Activated CD4-positive, alpha-beta T cell treated with anti-CD3 and anti-CD28 coated beads for 4 hours (primary cell): ENCODE measurements around the gene SLC9A9.
A peak's percentile ranks its signal among the peaks of the same experiment; 100 is the strongest.
"Not testable (repeated sequence)": the region's sequence is repeated elsewhere in the genome, so short reads cannot be mapped to it uniquely, and the experiment has no call there.

ENCODE experiments used
- DNase-seq, 2 donors: peaks; one replicate each; pipeline ENCODE4 v3.0.0-alpha.2; 2020

The SLC9A9 gene

DNA sequence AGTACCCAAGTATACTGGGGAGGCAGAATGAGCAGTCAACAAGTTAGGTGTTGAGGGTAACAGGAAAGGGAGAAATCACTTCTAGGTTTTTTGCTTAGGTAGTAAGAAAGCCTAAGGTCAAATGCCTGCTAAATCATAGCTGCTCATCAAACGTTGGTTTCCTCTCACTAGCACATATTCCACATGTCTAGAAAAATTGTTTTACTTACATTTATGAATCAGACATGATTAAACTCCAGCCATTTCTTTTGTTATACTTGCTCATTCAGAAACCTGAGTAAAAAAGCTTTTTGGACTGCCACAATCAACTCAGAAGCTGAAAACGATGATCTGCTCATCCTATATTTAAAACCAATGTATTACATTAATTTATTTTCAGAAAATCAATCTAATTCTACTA is 40.2 kb downstream of the SLC9A9 start:
- DNase-seq: no peak

GRCh38 chr3:143806038-143806437 is 42.2 kb downstream of the SLC9A9 start:
- no peak for DNase-seq

DNA sequence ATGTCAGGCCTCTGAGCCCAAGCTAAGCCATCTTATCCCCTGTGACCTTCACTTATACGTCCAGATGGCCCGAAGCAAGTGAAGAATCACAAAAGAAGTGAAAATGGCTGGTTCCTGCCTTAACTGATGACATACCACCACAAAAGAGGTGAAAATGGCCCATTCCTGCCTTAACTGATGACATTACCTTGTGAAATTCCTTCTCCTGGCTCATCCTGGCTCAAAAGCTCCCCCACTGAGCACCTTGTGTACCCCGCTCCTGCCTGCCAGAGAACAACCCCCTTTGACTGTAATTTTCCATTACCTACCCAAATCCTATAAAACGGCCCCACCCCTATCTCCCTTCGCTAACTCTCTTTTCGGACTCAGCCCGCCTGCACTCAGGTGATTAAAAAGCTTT is 42.8 kb downstream of the SLC9A9 start:
- not testable (repeated sequence) for DNase-seq

DNA sequence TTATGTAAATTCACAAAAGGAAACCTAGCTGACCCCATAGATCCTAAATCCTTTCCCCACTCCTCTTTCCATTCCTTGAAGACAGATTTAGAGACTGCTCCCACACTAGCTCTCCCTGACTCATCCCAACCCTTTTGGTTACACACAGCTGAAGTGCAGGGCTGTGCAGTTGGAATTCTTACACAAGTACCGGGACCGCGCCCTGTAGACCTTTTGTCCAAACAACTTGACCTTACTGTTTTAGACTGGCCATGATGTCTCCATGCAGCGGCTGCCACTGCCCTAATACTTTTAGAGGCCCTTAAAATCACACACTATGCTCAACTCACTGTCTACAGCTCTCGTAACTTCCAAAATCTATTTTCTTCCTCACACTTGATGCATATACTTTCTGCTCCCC is 47.2 kb downstream of the SLC9A9 start:
- DNase-seq: not testable (repeated sequence)

DNA sequence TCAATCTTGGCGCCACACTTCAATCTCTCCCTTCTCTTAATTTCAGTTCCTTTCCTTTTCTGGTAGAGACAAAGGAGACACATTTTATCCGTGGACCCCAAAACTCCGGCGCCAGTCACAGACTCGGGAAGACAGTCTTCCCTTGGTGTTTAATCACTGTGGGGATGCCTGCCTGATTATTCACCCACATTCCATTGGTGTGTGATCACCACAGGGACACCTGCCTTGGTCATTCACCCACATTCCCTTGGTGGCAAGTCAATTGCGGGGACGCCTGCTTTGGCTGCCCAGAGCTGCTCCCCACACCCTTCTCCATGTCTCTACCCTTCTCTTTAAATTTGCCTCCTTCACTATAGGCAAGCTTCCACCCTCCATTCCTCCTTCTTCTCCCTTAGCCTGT is 50.1 kb downstream of the SLC9A9 start:
- DNase-seq: not testable (repeated sequence)

- no peak for DNase-seq
These were observed 52.4 kb downstream of the SLC9A9 start for GRCh38 chr3:143795874-143796273.

DNA sequence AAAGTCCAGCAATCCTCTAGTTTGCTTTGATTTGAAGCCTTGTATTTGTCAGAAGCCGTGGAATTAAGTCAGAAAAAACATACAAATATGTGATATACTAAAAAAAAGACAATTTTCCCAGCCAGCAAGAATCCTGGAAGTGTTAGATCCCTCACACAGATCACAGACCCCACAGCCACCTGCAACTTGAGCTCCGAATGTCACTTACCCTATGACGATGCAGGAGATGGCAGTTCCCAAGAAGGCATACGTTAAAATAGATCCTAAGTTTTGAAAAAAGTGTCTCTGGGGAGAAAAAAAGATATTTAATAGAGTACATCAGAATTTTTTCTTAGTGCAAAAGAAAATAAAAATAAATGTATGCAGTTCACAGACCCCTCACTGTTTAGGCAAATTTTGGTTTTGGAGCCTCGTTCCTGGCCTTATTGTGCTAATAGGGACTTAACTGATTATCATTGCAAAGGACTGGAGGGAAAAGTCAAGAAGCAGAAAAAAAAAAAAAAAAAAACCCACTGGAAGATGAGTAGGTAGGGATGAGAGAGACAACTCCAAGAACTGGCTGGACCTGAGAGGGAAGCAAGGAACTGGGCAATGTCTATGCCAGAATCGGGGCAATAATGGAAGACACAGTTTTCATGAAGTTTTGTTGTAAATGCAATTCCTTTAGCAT is 53.3 kb downstream of the SLC9A9 start:
- no peak for DNase-seq

DNA sequence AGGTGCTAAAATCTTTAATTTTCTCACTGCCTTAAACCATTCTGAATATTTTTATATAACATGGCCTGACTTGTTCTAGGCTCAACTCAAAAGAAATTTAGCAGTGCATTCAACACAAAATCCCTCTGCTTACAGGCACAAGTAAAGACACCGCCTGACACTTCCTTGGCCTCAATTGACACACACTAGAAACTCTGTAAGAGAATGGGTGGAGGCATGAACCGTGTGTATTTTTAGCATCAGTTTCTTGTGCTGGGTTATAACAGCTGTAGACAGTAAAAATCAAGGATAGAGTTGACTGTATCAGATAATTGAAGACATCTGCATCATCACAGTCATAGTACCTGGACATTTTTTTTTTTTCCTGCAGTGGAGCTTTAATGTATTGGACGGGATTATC is 54.3 kb downstream of the SLC9A9 start:
- no peak for DNase-seq

DNA sequence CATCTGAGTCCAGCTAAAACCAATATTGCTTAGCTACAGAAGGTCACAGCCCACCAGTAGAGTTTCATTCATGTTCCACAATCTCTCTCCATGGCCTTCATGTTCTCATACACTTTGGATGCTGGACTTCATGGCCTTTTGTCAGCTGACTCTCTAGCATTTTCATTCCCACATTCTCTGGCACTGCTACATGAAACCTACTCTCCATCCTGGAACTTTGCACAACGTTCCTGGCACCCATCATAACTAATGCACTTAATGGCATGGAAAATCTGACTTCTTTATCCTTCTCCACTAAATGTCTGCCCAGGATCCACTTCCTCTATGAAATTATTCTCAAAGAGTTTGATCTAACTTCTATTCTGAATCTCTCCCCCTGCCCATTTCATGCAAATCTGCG is 56.9 kb downstream of the SLC9A9 start:
- DNase-seq: no peak

- DNase-seq: no peak
These were observed 61.8 kb downstream of the SLC9A9 start for GRCh38 chr3:143786219-143787191.

DNA sequence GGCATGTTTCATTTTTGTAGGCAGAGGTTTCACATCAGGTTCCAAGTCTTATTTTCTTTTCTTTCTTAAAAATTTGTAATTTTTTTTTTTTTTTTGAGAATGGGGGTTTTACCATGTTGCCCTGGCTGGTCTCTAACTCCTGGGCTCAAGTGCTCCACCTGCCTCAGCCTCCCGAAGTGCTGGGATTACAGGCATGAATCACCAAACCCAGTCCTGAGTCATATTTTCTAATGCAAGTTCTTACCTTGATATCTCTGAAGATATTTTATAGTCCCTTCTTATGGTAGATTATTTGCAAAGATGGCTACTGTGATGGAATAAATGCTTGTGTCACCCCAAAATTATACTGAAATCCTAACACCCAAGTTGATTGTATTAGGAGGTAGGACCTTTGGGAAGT is 63.8 kb downstream of the SLC9A9 start:
- no peak for DNase-seq

GRCh38 chr3:143783851-143784370 is 64.4 kb downstream of the SLC9A9 start:
- DNase-seq: no peak

GRCh38 chr3:143775459-143775858 is 72.8 kb downstream of the SLC9A9 start:
- peak in 1 of 2 donors; percentile 6 for DNase-seq

- DNase-seq: no peak
These were observed 76.3 kb downstream of the SLC9A9 start for GRCh38 chr3:143771939-143772338.

DNA sequence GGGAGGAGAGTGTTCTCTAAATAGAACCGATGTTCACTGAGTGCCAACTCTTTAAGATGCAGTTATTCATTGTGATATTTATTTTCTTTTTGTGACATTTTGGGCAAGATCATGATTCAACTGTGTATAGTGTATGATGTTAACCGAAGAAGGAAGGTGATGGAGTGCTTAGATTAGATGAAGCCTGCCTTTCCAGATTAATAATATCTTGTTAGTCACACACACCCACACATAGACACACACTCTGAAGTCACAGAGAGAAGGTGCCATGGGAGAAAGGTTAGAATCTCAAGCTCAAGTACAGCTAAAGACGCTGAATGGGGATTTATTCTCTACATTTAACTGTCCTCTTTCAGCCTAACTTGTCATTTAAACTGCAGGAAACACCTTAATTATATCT is 77.0 kb downstream of the SLC9A9 start:
- DNase-seq: no peak

- no peak for DNase-seq
These were observed 77.9 kb downstream of the SLC9A9 start for GRCh38 chr3:143770391-143770790.

- DNase-seq: no peak
These were observed 78.7 kb downstream of the SLC9A9 start for GRCh38 chr3:143769616-143770015.

DNA sequence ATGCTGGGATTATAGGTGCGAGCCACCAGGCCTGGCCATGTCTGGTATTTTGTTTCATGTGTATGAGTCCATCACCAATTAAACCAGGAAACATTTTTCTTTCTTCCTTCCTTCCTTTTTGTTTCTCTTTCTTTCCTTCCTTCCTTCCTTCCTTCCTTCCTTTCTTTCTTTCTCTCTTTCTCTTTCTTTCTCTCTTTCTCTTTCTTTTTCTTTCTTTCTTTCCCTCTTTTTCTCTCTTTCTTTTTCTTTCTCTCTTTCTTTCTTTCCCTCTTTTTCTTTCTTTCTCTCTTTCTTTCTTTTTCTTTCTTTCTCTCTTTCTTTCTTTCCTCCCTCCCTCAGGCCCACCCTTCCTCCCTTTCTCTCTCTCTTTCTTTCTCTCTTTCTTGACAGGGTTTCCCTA is 83.4 kb downstream of the SLC9A9 start:
- DNase-seq: no peak

DNA sequence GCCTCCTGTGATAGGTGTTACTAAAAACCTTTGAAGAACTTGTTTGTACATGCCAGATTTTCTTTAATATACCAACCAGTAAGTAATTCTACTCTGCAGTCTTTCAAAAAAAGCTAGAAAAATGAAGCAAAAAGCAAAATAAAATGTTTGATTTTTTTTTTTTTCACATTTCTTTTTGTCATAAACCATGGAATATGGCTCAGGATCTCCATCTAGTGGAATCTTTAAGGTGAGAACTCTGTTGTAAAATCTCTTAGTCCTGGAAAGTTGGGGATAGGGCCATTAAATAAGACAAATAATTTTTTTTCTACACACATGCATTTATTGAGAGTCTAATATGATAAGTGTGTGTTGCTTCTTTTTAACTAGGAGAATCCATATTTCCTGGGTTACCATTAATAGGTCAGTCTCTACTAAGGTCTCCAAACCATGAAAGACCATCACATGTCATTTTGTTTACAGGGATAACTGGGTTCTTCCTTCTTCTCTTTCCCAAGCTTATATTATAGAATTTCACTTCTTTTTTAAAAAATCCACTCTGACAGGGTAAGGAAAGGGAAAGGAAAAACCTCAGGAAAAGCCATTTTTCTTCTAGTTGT is 84.6 kb downstream of the SLC9A9 start:
- DNase-seq: no peak

DNA sequence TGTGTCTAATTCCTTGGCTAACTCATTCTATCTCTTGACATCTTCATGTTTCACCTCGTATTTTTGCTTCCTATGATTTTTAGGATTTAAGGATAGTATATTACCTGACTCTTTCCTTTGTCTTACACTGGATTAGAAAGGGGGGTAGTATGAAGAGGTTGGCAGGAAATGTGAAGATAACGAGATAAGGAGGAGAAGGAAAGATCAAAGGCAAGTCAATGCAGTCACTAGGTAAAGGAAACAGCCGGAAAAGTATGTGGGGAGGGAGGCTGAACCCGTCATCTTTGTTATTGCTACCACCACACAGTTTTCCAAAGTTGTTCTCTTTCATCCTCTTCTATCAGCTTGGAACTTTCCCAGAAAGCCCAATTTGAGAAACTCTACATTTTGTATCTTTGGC is 90.6 kb downstream of the SLC9A9 start:
- no peak for DNase-seq

DNA sequence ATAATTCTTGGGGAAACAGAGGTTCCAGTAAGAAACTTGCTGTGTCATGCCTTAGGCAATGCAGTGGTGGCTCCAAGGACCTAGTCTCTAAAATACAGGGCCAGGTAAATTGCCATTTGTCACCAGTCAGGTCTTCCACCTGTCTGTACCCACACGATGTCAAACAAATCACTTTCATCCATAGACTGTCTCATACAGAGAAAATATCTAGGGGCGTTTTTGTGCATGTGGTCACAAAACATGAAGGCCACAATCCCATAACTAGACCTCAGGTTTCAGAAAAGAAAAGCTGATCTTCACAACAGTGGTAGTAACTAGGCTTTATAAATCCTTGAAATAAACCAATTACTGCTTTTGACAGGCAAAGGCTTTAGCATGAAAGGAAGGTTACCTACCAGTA is 92.3 kb downstream of the SLC9A9 start:
- DNase-seq: no peak

- DNase-seq: no peak
These were observed 94.2 kb downstream of the SLC9A9 start for GRCh38 chr3:143754090-143754489.

DNA sequence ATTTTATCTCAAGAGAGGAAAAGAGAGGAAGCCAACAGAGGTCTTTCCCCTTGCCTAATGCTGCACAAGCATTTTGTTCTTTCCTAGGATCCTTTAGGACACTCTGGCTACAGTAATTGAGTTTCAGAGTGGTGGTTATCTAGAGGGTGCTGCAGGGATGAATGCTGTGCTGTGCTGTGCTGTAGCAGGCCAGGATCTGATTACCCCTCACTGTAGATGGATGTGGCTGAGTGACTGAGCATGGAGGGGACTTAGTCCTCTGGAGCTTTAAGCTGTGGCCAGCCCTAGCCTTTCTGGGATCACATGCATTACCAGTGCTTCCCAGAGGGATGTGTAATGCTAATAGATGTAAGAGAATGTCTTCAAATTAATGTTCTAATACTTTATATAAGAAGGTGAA is 94.8 kb downstream of the SLC9A9 start:
- DNase-seq: no peak

GRCh38 chr3:143753006-143753405 is 95.3 kb downstream of the SLC9A9 start:
- no peak for DNase-seq
